NCI-H1436 treated with DMSO at 0.1 percent for 48 hours (cell line): ENCODE results near the gene FEV.

Experiments used
- DNase-seq: peaks from one replicate; lab custom pipeline; 2025; lab: John Stamatoyannopoulos, UW

FEV gene

DNA sequence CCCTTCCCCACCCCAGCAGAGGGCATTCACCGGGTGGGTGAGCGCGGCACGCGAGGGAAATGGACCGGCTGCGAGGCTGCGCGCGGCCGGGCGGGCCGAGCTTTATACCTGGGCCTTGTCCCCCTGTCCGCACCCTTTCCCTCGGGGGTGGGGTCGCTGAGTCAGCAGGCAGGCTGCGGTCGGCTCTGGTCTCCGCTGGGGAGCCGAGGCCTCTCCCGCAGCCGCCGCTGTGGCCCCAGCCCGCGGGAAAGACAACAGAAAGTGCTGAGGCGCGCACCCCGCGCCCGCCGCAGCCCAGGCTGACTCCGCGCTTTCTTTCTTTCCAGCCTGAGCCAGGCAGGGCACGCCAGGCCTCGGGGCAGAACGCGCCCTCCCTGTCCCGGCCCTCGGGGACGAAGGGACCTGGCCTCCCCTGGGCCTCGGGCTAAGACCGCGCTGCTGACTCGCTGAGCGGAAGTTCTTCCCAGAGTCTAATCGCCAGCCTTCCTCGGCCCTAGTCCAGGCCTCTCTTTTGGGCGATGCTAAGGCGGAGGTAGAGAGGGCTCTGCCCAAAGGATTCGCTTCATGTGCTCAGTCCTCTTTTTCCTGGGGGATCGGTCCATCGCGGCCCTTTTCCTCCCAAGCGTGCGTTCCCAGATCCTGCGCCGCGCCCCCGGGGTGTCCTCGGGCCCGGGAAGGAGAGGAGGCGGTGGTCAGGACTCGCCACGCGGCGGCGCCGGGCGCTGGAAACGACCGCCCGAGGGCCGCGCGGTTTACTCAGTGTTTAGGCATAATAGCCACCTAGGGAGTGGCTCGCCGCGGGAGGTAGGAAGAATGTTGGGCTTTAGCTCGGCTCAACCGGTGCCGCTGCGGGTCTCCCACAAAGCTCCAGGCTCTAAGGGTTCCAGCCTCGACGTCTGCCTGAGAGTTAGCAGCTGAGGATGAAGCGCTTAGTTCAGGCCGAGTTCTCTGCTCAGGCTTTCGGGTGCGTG lies 8.6 kb upstream of the FEV start, which contains the start of gene CRYBA2:
CRYBA2 (minus strand) TSS at position 78 of the 971 bp plus-strand sequence. CDS start 246 bp downstream, outside the sequence.
- no peak for DNase-seq

DNA sequence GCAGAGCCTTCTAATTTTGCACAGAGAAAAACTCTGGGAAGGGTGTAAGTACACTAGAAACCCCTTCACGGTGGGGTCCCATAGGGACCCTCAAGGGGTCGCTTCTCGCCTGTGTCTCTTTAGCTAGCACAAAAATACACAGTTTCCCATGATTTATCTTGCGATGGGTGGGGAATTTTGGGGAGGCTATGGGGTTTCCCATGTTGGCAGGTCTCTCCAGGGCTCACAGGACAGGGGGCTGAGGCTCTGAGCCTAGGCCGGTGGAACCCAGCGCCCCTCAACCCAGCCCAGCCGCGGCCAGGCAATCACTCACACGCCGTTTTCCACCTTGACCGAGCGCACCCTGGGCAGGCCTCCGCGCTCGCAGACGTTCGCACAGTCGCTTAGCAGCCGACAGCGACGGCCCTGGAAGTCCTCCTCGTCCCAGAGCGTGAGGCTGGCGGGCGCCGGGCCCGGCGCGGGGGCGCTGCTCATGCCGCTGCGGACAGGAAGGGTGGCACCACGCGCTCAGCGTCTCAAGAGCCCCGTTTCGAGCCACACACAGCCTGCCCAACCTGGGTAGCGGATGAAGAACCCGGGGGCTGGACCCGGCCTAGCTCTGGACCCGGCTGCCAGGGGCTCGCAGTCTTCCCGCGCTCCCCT lies 7.8 kb upstream of the FEV start:
- no peak for DNase-seq

GRCh38 chr2:218992196-218992595 lies 7.2 kb upstream of the FEV start:
- DNase-seq = no peak

DNA sequence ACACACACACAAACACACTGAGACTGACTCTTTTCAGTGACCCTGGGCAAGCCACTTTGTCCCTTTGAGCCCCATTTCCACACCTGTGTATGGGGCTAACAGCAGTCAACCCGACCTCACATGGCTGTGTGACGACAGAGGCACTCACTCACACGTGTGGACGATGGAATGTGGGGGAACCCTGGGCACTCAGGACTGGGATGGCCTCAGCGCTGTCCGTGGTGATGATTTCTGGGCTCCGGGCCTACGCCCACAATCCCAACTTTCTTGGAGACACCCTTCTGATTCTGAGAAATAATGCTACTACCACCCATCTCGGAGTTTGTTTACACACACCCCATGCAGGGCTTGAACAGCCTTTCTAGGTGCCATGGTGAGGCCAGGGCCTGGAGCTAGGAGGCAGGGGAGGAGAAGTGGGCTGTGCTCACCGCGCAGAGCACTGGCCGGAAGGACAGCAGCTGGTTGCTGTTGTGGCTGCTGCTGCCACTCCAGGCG lies 6.7 kb upstream of the FEV start:
- no peak for DNase-seq

DNA sequence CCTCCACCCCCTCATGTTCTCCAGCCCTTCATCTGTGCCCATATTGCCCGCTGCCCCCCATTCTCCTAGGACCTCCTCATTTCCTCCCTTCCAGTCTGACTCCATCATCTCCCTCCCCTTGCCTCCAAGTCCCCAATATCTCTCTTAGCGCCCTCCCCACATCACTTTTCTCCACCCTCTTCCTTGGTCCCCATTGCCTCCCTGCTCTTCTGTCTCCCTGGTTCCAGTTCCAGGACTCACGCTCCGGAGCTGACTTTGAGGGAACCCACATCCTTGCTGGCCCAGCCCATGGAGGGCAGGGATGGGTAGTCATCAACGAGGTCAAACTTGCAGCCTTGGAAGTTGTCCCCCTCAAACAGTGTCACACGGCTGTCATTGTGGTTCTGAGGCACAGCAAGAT lies 5.6 kb upstream of the FEV start:
- no peak for DNase-seq

GRCh38 chr2:218990052-218990451 lies 5.1 kb upstream of the FEV start:
- DNase-seq = no peak

GRCh38 chr2:218988650-218989049 lies 3.7 kb upstream of the FEV start:
- DNase-seq = no peak

DNA sequence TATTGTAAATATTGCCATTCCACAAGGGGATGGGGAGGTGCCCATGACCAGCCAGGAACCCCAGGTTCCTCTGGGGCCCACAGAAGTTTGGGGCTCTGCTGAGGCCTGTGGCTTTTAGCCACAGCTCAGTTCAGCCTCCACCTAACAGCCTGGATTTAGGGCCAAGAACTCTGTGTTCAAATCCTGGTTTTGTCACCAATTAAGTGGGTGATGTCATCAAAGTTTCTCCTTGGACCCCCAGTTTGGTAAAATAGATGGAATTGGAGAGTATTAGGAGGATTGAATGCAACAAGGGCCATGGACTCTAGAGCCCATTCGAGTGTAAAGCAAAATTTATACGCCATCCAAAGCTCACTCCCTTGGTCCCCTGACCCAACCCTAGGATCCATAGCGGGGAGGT lies 3.2 kb upstream of the FEV start:
- DNase-seq = no peak

DNA sequence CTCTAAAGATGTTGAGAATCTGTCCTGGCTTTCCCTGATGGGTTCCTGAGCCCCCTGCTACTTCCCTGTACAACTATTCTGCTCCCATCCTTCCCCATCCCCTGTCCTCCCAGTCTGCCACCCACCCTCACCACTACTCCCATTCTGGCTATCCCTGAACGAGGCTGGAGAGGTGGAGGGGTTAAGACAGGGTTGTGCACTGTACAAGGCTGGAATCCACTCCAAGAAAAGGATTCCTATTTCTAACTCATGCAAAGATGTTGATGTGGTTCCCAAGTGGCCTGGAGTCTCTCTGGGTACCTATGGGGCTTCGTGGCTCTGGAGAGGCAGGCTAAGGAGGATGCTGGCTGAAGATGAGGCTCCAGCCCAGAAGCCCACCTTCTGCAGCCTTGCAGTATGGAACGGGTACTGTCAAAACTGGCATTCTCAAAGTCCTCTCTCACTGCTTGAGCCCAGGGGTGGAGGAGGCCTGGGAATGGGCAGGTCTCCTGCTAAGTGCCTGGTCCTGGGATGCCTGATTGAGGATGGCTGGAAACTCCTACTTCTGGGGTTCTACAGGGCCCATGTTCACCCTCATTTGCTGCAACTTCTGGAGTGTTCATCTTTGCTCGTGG lies 1.3 kb upstream of the FEV start:
- DNase-seq = no peak

GRCh38 chr2:218985325-218986091 lies 524 bp upstream of the FEV start:
- no peak for DNase-seq

GRCh38 chr2:218984239-218985020 lies 554 bp downstream of the FEV start:
- no peak for DNase-seq

- DNase-seq = no peak
Measured at GRCh38 chr2:218983934-218984238, 1.1 kb downstream of the FEV start.

- DNase-seq = no peak
Measured at GRCh38 chr2:218983263-218983933, 1.6 kb downstream of the FEV start.

DNA sequence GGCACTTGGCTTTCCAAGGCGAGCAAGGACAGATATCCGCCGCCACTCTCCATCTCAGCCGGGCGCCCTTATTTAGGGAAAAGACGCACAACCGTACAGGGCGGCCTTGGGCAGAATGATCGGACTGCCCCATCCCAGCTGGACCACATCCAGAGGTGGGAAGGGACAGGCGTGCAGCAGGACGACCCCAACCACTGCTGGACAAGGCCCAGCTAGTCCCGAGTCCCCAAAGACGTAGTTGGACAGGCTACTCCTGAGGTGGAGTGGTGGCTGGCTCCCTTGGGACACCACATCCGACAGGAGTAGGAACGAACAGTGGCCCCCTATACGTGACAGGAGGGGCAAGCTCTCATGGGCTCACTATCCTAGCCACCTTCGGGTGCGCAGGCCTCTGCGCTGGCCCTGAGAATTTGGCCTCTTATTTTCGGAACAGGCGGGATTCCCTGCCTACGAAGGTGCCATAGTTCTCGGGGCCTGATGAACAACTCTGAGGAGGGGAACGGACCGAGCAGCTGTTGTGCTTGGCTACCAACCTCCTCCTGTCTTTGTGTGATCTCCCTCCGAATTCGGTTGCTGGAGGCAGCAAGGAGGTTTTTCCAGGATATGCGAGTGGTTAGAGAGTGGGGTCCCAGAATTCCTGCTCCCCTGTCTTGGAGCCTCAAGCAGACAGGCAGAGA lies 2.3 kb downstream of the FEV start:
- no peak for DNase-seq

DNA sequence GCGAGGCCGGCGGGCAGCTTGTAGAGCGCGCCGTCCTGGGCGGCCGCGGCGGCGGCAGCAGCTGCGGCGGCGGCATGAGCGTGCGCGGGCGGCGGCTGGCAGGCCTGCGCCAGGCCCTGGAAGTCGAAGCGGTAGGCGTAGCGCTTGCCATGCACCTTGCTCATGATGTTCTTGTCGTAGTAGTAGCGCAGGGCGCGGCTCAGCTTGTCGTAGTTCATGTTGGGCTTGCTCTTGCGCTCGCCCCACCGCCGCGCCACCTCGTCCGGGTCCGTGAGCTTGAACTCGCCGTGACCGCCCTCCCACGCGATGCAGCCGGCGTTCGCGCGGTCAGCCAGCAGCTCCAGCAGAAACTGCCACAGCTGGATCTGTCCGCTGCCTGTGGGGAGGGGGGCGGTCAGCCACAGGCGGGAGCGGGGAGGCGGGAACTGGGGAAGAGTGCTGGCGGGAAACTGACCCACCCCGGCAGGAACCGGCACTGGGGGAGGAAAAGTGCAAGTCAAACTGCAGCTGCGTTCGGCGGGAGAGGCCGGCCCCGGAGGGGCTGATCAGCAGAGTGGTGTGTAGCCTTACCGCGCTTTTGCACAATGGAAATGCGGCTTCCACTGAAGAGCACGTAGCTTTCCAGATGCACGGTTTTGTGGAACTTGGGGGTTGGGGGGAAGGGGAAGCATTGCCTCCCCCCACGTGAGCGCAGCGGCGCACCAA lies 3.0 kb downstream of the FEV start:
- no peak for DNase-seq

GRCh38 chr2:218981390-218981880 lies 3.5 kb downstream of the FEV start:
- no peak for DNase-seq

DNA sequence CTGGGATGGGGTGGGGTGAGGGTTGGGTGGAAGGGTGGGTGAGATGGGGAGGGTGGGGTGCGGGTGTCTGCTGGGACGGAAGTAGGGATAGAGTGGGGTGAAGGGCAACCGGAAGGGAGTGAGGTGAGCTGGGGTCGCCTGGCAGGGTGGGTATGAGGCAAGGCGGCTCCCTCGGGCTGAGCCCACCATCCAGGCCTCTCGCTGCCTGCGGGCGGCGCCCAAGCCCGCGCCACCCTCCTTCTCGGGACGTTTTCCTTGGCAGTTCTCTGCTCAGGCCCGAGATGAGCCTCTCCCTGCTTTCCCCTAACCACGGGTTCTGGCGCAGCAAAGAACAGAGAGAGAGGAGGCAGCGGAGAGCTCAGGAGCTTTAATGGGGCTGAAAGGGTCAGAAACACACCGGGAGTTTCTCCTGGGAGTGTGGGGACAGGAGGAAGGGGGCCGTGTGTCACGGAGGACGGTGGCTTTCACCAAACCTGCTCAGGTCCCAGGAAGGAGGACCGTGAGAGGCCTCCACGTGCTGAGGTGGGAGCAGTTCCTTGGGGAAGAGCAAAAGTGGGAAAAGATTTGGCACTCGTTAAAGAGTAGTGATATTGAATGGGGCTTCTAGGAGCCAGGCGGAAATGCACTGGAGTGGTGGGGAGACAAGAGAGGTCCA lies 4.1 kb downstream of the FEV start:
- no peak for DNase-seq

DNA sequence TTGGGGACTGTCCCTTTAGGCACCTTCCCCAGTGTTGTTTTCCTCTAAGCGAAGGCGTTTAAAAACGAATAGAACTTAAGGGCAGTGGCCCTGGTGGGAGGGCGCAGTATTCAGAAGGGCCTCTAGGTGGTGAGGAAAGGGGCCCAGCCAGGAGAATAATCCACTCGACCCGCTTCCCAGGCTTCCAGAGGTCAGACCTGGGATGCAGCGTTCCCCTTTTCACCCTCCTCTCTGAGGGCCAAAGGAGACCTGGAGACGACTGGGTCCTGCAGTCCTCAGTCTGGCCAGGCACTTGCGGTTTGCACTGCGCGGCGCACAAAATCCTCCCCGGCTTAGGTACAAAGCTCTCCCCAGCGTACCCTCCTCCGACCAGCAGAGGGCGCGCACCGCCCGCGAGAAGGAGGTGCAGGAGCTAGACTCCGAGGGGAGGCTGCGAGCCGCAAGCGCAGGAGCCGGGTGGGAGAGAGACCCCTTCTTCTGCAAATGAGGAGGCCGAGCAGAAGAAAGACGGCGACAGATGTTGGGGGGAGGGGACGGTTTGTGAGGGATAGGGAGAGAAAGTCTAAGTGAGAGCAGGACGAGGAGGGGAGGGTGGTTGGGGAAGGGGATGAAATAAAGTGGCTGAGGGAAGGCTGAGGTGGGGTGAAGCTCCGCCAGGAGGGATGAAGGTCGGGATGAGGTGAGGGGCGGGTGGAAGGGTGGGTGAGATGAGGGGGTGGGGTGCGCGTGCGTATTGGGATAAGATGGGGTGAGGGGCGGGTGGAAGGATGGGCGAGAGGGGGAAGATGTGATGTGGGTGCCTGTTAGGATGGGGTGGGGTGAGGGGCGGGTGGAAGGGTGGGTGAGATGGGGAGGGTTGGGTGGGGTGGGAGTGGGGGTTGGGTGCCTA lies 4.9 kb downstream of the FEV start:
- DNase-seq = peak; percentile 49
